ENCODE measurements around the gene TSR2.

DNA sequence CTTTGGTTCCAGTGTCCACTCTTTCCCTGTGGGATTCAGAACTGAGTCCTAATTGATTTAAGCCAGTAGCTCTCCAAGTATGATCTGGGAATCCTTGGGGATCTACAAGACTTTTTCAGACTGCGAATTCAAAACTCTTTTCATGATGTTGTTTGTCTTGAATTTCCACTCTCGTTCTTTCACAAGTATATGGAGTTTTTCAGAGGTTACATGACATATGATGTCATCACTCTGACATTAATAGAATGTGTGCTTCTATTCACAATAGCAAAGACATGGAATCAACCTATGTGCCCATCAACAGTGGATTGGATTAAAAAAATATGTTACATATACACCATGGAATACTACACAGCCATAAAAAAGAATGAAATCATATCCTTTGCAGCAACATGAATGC lies 23.2 kb upstream of the TSR2 start:
- TF ChIP-seq, protein P1, sequence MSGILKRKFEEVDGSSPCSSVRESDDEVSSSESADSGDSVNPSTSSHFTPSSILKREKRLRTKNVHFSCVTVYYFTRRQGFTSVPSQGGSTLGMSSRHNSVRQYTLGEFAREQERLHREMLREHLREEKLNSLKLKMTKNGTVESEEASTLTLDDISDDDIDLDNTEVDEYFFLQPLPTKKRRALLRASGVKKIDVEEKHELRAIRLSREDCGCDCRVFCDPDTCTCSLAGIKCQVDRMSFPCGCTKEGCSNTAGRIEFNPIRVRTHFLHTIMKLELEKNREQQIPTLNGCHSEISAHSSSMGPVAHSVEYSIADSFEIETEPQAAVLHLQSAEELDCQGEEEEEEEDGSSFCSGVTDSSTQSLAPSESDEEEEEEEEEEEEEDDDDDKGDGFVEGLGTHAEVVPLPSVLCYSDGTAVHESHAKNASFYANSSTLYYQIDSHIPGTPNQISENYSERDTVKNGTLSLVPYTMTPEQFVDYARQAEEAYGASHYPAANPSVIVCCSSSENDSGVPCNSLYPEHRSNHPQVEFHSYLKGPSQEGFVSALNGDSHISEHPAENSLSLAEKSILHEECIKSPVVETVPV (CRISPR knock-in tag; IDR thresholded peaks at IDR 0.05) = no peak
- TF ChIP-seq, protein P2, sequence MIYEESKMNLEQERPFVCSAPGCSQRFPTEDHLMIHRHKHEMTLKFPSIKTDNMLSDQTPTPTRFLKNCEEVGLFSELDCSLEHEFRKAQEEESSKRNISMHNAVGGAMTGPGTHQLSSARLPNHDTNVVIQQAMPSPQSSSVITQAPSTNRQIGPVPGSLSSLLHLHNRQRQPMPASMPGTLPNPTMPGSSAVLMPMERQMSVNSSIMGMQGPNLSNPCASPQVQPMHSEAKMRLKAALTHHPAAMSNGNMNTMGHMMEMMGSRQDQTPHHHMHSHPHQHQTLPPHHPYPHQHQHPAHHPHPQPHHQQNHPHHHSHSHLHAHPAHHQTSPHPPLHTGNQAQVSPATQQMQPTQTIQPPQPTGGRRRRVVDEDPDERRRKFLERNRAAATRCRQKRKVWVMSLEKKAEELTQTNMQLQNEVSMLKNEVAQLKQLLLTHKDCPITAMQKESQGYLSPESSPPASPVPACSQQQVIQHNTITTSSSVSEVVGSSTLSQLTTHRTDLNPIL (CRISPR knock-in tag; IDR thresholded peaks at IDR 0.05; ENCODE audit: low read depth) = no peak
